Thymus (tissue), 11 donors: Measurements from ENCODE around the gene SMARCAL1. TPM values are rescaled to one million over a fixed set of nuclear protein-coding genes. Genes with fewer than 3 reads are reported as not detected.

ENCODE experiments used
- DNase-seq, 9 donors: peaks; one replicate each; pipeline ENCODE4 v3.0.0-alpha.2; 2013; ENCODE audit warnings: low spot score in 9 of 9, low read depth in 6 of 9, missing footprints in 1 of 9
- H3K27ac ChIP-seq, 2 donors: one replicate each; pipeline ENCODE4 v1.5.1; 2013; ENCODE audit warnings: control low read depth in 1 of 2, low read depth in 1 of 2, low read length in 1 of 2, mild to moderate bottlenecking in 1 of 2, moderate library complexity in 1 of 2
- H3K27me3 ChIP-seq, 2 donors: one replicate each; pipeline ENCODE4 v1.5.1; 2013; ENCODE audit warnings: low read length in 1 of 2; ENCODE audit not compliant: control insufficient read depth in 2 of 2, insufficient read depth in 1 of 2
- H3K36me3 ChIP-seq, 2 donors: one replicate each; pipeline ENCODE4 v1.5.1; 2013; ENCODE audit warnings: low read length in 1 of 2, mild to moderate bottlenecking in 1 of 2, moderate library complexity in 1 of 2; ENCODE audit not compliant: control insufficient read depth in 2 of 2, insufficient read depth in 2 of 2
- H3K4me1 ChIP-seq, 2 donors: one replicate each; pipeline ENCODE4 v1.5.1; 2013; ENCODE audit warnings: low read length in 2 of 2; ENCODE audit not compliant: control insufficient read depth in 2 of 2, insufficient read depth in 2 of 2
- H3K4me3 ChIP-seq, 2 donors: one replicate each; pipeline ENCODE4 v1.5.1; 2013; ENCODE audit warnings: low read length in 2 of 2, control low read depth in 1 of 2, mild to moderate bottlenecking in 1 of 2
- H3K9me3 ChIP-seq, 2 donors: one replicate each; pipeline ENCODE4 v1.5.1; 2013; ENCODE audit warnings: low read length in 1 of 2, mild to moderate bottlenecking in 1 of 2; ENCODE audit not compliant: control insufficient read depth in 2 of 2, insufficient read depth in 1 of 2
- WGBS: extraction: QIAGEN DNeasy Blood & Tissue Kit; methylation state at CpG from one replicate; pipeline ENCODE4 v1.1.7; 2013; 5-methylcytosine and 5-hydroxymethylcytosine counted together
- polyA plus RNA-seq: library from polyadenylated mRNA; stranded (reverse); fragments of 200-250 nt; gene quantifications from one replicate; pipeline ENCODE4 v1.2.3, GENCODE V29; 2013
- total RNA-seq: library from RNA; stranded (reverse); fragments of 120-200 nt; gene quantifications from one replicate; pipeline ENCODE4 v1.2.4, GENCODE V29; 2013
- donor health status: healthy.

The SMARCAL1 gene
- total and polyA plus RNA-seq, 2 donors, result 8.5 to 13.8 TPM

- no peaks in the 10 kb centered on the region for H3K27me3 ChIP-seq
- H3K9me3 ChIP-seq, result no peaks in the 10 kb centered on the region
- peak overlapping the region; percentile 80 to 85 for H3K27ac ChIP-seq
- peaks cover 25 to 34% of the 10 kb centered on the region in 2 donors for H3K36me3 ChIP-seq
- peaks cover 3 to 16% of the 10 kb centered on the region in 2 donors for H3K4me1 ChIP-seq
- peak overlapping the region; percentile 83 to 97 for H3K4me3 ChIP-seq
- WGBS, result 56% methylated on average over 6 of the region's 6 CpGs
- DNase-seq, result no peak
Measured at GRCh38 chr2:216498070-216498378, 85.7 kb downstream of the SMARCAL1 start.

DNA sequence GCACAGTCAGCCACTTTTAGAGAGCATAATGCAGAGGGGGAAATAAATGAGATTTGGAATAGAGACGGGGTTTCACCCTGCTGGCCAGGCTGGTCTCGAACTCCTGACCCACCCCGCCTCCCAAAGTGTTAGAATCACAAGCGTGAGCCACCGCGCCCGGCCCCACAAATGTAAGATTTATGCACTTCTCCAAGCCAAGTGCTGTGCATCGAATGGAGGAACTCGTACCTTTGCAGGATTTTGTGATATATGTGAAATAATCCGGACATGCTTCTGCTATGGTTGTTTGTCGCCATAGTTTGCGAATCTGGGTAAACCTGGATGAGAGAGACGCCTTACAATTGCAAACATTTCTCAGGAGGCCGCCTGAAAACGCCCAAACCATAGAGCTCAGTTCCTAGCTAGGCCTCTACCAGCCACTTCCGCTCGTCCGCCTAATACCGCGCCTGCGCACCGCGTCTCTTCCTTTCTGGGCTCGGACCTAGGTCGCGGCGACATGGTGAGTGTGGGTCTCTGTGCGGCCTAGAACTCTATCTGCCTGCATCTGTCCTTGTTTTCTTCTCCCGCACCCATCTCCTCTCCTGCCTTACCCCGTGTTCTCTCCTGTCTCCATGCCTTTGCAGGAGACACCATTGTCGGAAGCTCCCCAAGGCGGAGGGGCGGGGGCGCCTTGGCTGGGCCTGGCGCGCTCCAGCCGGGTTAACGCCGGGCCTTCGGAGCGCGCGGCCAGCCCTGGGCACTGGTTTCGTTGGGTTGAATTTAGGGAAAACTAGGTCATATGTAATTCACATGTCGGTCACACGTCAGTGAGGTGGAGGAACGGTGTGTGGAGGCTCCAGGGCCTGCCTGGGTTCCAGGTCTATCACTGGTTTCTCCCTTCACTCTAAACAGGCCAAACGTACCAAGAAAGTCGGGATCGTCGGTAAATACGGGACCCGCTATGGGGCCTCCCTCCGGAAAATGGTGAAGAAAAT, 86.4 kb downstream of the SMARCAL1 start, which contains the start of gene RPL37A:
TSS of gene RPL37A (plus strand) at position 466 of the 974 bp plus-strand sequence. CDS start at position 497, 31 bp downstream.
- peak within 1 kb of the TSS; percentile 80 to 85 for H3K27ac ChIP-seq
- no peaks in the 10 kb centered on the region for H3K27me3 ChIP-seq
- peak within 1 kb of the TSS; percentile 83 to 97 for H3K4me3 ChIP-seq
- H3K4me1 ChIP-seq, result peaks cover 3 to 16% of the 10 kb centered on the region in 2 donors
- H3K9me3 ChIP-seq, result no peaks in the 10 kb centered on the region
- peak; percentile 87 to 97 (median 92) for DNase-seq
- 2% methylated on average over 54 of the region's 54 CpGs for WGBS
- peaks cover 32 to 40% of the 10 kb centered on the region in 2 donors for H3K36me3 ChIP-seq

GRCh38 chr2:216499641-216500218, 87.4 kb downstream of the SMARCAL1 start:
- Histone ChIP-seq H3K27me3 (no peaks in the 10 kb centered on the region), H3K4me1 (peaks cover 3 to 16% of the 10 kb centered on the region in 2 donors), H3K27ac (peak overlapping the region; percentile 65 to 85), H3K36me3 (peaks cover 41 to 50% of the 10 kb centered on the region in 2 donors), H3K9me3 (no peaks in the 10 kb centered on the region), H3K4me3 (peak overlapping the region; percentile 83 to 97)
- WGBS, result 41% methylated on average over 6 of the region's 6 CpGs
- peak in 1 of 9 donors; percentile 14 for DNase-seq

GRCh38 chr2:216500572-216500971, 88.3 kb downstream of the SMARCAL1 start:
- Histone ChIP-seq H3K4me3 (peak overlapping the region in 1 of 2 donors; percentile 83), H3K4me1 (peaks cover 3 to 16% of the 10 kb centered on the region in 2 donors), H3K36me3 (peaks cover 45 to 59% of the 10 kb centered on the region in 2 donors), H3K27me3 (no peaks in the 10 kb centered on the region), H3K27ac (no peak overlapping the region), H3K9me3 (no peaks in the 10 kb centered on the region)
- DNase-seq, result no peak
- WGBS, result 99% methylated on average over 2 of the region's 2 CpGs

DNA sequence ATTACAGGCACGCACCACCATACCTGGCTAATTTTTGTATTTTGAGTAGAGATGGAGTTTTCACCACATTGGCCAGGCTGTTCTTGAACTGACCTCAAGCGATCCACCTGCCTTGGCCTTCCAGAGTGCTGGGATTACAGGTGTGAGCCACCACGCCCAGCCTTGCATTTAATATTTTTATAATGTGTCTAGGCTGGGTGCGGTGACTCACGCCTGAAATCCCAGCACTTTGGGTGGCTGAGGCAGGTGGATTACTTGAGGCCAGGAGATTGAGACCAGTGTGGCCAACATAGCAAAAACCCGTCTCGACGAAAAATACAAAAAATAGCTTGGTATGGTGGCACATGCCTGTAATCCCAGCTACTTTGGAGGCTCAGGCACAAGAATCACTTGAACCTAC, 89.6 kb downstream of the SMARCAL1 start:
- no peaks in the 10 kb centered on the region for H3K9me3 ChIP-seq
- DNase-seq, result no peak
- H3K4me1 ChIP-seq, result peaks cover 3 to 16% of the 10 kb centered on the region in 2 donors
- H3K27ac ChIP-seq, result no peak overlapping the region
- WGBS, result 90% methylated on average over 8 of the region's 8 CpGs
- peaks cover 46 to 66% of the 10 kb centered on the region in 2 donors for H3K36me3 ChIP-seq
- H3K4me3 ChIP-seq, result no peak overlapping the region
- no peaks in the 10 kb centered on the region for H3K27me3 ChIP-seq

GRCh38 chr2:216502381-216503158, 90.3 kb downstream of the SMARCAL1 start:
- no peak for DNase-seq
- Histone ChIP-seq H3K4me3 (no peak overlapping the region), H3K4me1 (peaks cover 3 to 14% of the 10 kb centered on the region in 2 donors), H3K9me3 (no peaks in the 10 kb centered on the region), H3K27ac (no peak overlapping the region), H3K27me3 (no peaks in the 10 kb centered on the region), H3K36me3 (peaks cover 51 to 68% of the 10 kb centered on the region in 2 donors)
- 94% methylated on average over 7 of the region's 7 CpGs for WGBS

- DNase-seq, result no peak
- peaks cover 51 to 68% of the 10 kb centered on the region in 2 donors for H3K36me3 ChIP-seq
Measured at GRCh38 chr2:216503159-216503629, 90.9 kb downstream of the SMARCAL1 start.

DNA sequence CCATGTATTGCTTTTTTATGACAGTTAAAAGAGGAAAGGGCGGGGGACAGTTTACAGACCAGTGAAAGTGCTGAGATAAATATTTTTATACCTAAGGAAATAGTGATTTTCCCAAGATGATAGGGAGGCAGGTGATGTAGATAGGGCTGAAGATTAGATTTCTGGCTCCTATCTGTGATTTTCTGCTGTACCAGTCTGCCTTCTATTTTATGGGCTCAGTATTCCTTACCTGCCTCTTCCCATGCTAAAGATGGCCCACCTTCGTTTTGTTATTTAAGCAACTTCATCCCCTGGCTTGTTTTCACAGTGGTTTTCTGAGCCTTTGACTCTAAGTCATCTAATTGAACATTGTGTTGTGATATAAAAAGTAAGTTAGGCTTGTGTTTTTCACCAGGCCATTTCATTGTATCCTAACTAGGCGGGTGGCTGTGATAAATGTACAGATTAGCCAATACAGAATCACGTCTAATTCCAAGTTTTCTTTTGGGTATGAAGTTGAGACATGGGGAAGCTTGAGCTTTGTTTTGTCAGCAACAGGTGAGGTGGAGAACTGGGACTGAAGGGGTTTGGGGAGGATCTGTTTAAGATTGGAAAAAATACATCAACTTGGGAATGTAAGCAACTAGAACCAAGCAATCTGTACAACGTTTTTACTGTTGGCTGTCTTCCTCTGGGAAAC, 91.6 kb downstream of the SMARCAL1 start:
- Histone ChIP-seq H3K36me3 (peaks cover 51 to 68% of the 10 kb centered on the region in 2 donors), H3K9me3 (no peaks in the 10 kb centered on the region), H3K27ac (no peak overlapping the region), H3K4me3 (no peak overlapping the region), H3K4me1 (peaks cover 3 to 6% of the 10 kb centered on the region in 2 donors), H3K27me3 (no peaks in the 10 kb centered on the region)
- 92% methylated on average over 5 of the region's 5 CpGs for WGBS
- DNase-seq, result no peak

More at GRCh38 chr2:216503159-216503629, 90.9 kb downstream of the SMARCAL1 start:
- H3K27ac ChIP-seq, result no peak overlapping the region
- H3K4me1 ChIP-seq, result peaks cover 3 to 8% of the 10 kb centered on the region in 2 donors
- H3K9me3 ChIP-seq, result no peaks in the 10 kb centered on the region
- no peaks in the 10 kb centered on the region for H3K27me3 ChIP-seq
- 98% methylated on average over 6 of the region's 6 CpGs for WGBS
- H3K4me3 ChIP-seq, result no peak overlapping the region
